Colonic mucosa (tissue), 4 donors: Measurements from ENCODE around the gene NUBP2. TPM values are rescaled to one million over a fixed set of nuclear protein-coding genes. Genes with fewer than 3 reads are reported as not detected.

Source experiments
- DNase-seq: peaks from one replicate; pipeline ENCODE4 v3.0.0-alpha.2; 2020
- H3K27ac ChIP-seq: fragments of 200-600 bp; one replicate; pipeline ENCODE4 v1.8.0; 2021
- H3K27me3 ChIP-seq: fragments of 200-600 bp; one replicate; pipeline ENCODE4 v1.8.0; 2021
- H3K36me3 ChIP-seq: fragments of 200-600 bp; one replicate; pipeline ENCODE4 v1.8.0; 2021
- H3K4me1 ChIP-seq: fragments of 200-600 bp; one replicate; pipeline ENCODE4 v1.8.0; 2021; ENCODE audit warnings: mild to moderate bottlenecking
- H3K4me3 ChIP-seq: fragments of 200-600 bp; one replicate; pipeline ENCODE4 v1.8.0; 2021
- H3K9ac ChIP-seq, 2 donors: one replicate each; pipeline ENCODE4 v1.7.0; 2013; ENCODE audit warnings: control low read depth in 2 of 2, low read depth in 2 of 2, low read length in 2 of 2
- H3K9me3 ChIP-seq: fragments of 200-600 bp; one replicate; pipeline ENCODE4 v1.8.0; 2021
- CTCF ChIP-seq: fragments of 200-600 bp; IDR thresholded peaks from one replicate; pipeline ENCODE4 v1.8.0; 2022; ENCODE audit warnings: antibody characterized with exemption, mild to moderate bottlenecking
- intact Hi-C: fragments of 100-400 bp; cut with DNase I; formaldehyde crosslinking; loops from one replicate; pipeline ENCODE4 v1.14.1; 2022
- microRNA-seq: library from miRNA; unstranded; fragments of <30 nt; microRNA quantifications from one replicate; pipeline ENCODE4, GENCODE V29; 2019
- total RNA-seq, 2 donors: library from RNA; stranded (reverse); fragmentation: NEBNext Ultra II Directional in 1 of 2; extraction: Animal tissue kit (Norgen Biotek cat#: 25700) in 1 of 2; gene quantifications; one replicate each; pipeline ENCODE4 v1.2.1, GENCODE V29; 2021
- donor health status: healthy.
- donor health status: DM: no; HTN: no; CAD: no.
- donor health status: DM: no; HTN: no; CAD: no.

Gene NUBP2
- total RNA-seq, 2 donors from 2014 or later, result 30.0 to 72.8 TPM

- TF ChIP-seq CTCF, result no peak
- no peak for DNase-seq
- H3K4me1 ChIP-seq, result peaks cover 15% of the 10 kb centered on the region
- intact Hi-C loops, result no loop called here
- no peaks in the 10 kb centered on the region for H3K9me3 ChIP-seq
- H3K27me3 ChIP-seq, result no peaks in the 10 kb centered on the region
- H3K27ac ChIP-seq, result no peak overlapping the region
- no peak overlapping the region for H3K9ac ChIP-seq
- H3K4me3 ChIP-seq, result no peak overlapping the region
- H3K36me3 ChIP-seq, result no peaks in the 10 kb centered on the region
Measured at GRCh38 chr16:1831186-1832075, 48.7 kb downstream of the NUBP2 start.

- intact Hi-C loops, result no loop called here
- Histone ChIP-seq H3K9me3 (no peaks in the 10 kb centered on the region), H3K4me3 (no peak overlapping the region), H3K27ac (no peak overlapping the region), H3K27me3 (no peaks in the 10 kb centered on the region), H3K9ac (no peak overlapping the region), H3K4me1 (peaks cover 15% of the 10 kb centered on the region), H3K36me3 (no peaks in the 10 kb centered on the region)
- no peak for DNase-seq
- no peak for TF ChIP-seq CTCF
Measured at GRCh38 chr16:1832838-1833454, 50.2 kb downstream of the NUBP2 start.

- H3K36me3 ChIP-seq, result no peaks in the 10 kb centered on the region
- H3K9ac ChIP-seq, result no peak overlapping the region
- intact Hi-C loops, result no loop called here
- no peak overlapping the region for H3K4me3 ChIP-seq
- TF ChIP-seq CTCF, result no peak
- DNase-seq, result no peak
- peaks cover 8% of the 10 kb centered on the region for H3K4me1 ChIP-seq
- H3K27me3 ChIP-seq, result no peaks in the 10 kb centered on the region
- H3K27ac ChIP-seq, result no peak overlapping the region
- H3K9me3 ChIP-seq, result no peaks in the 10 kb centered on the region
Measured at GRCh38 chr16:1834096-1834495, 51.3 kb downstream of the NUBP2 start.

Small RNAs within 50 kb of the gene (microRNA-seq; reads per million reads assigned to microRNA genes)
- 2.2 reads per million for gene MIR3177

Other genes starting within 250 kb of the NUBP2 start
- 1 to 10 TPM; 2.9 to 5.0 TPM for gene TMEM204, start 249.3 kb upstream of the NUBP2 start, total RNA-seq
- gene IFT140, start 170.9 kb upstream of the NUBP2 start, total RNA-seq, result 10 to 100 TPM; 12.5 to 15.6 TPM
- gene CRAMP1, start 170.6 kb upstream of the NUBP2 start, total RNA-seq, result 10 to 100 TPM; 13.6 to 17.1 TPM
- gene JPT2, start 104.7 kb upstream of the NUBP2 start, total RNA-seq, result 100 to 1,000 TPM in 1 of 2 donors, 10 to 100 TPM in 1; 53.5 to 123 TPM
- 10 to 100 TPM; 44.0 to 62.6 TPM for gene MAPK8IP3, start 76.8 kb upstream of the NUBP2 start, total RNA-seq
- gene NME3, start 11.4 kb upstream of the NUBP2 start, total RNA-seq, result 10 to 100 TPM; 61.3 to 79.7 TPM
- gene EME2, start 10.2 kb upstream of the NUBP2 start, total RNA-seq, result 10 to 100 TPM; 16.7 to 30.6 TPM
- 100 to 1,000 TPM; 106 to 227 TPM for gene MRPS34, start 9.8 kb upstream of the NUBP2 start, total RNA-seq
- 10 to 100 TPM; 32.7 to 35.9 TPM for gene SPSB3, start 389 bp upstream of the NUBP2 start, total RNA-seq
- gene IGFALS, start 10.7 kb downstream of the NUBP2 start, total RNA-seq, result 1 to 10 TPM; 5.7 to 7.0 TPM
- gene HAGH, start 43.9 kb downstream of the NUBP2 start, total RNA-seq, result 10 to 100 TPM; 61.9 to 64.7 TPM
- 10 to 100 TPM; 55.5 to 73.9 TPM for gene FAHD1, start 44.2 kb downstream of the NUBP2 start, total RNA-seq
- under 1 TPM in 1 of 2 donors, not detected in 1; 0.27 TPM for gene MEIOB, start 89.2 kb downstream of the NUBP2 start, total RNA-seq
- under 1 TPM; 0.59 to 0.82 TPM for gene HS3ST6, start 135.5 kb downstream of the NUBP2 start, total RNA-seq
- 10 to 100 TPM; 33.0 to 61.2 TPM for gene MSRB1, start 160.2 kb downstream of the NUBP2 start, total RNA-seq
- not detected for gene RPL3L, start 171.7 kb downstream of the NUBP2 start, total RNA-seq
- gene NDUFB10, start 176.6 kb downstream of the NUBP2 start, total RNA-seq, result 100 to 1,000 TPM; 219 to 272 TPM
- gene RPS2, start 181.9 kb downstream of the NUBP2 start, total RNA-seq, result 1,000 to 10,000 TPM; 1,996 to 2,736 TPM
- gene RNF151, start 183.9 kb downstream of the NUBP2 start, total RNA-seq, result not detected
- 10 to 100 TPM; 19.4 to 43.1 TPM for gene TBL3, start 189.1 kb downstream of the NUBP2 start, total RNA-seq
- gene NOXO1, start 198.5 kb downstream of the NUBP2 start, total RNA-seq, result 10 to 100 TPM; 43.9 to 80.1 TPM
- 10 to 100 TPM; 76.6 to 79.5 TPM for gene GFER, start 201.2 kb downstream of the NUBP2 start, total RNA-seq
- gene SYNGR3, start 207.0 kb downstream of the NUBP2 start, total RNA-seq, result 1 to 10 TPM; 1.5 to 1.9 TPM
- 10 to 100 TPM; 45.4 to 64.3 TPM for gene ZNF598, start 226.9 kb downstream of the NUBP2 start, total RNA-seq
- 1 to 10 TPM; 3.5 to 3.8 TPM for gene NPW, start 236.8 kb downstream of the NUBP2 start, total RNA-seq
- gene NHERF2, start 243.9 kb downstream of the NUBP2 start, total RNA-seq, result 10 to 100 TPM; 64.0 to 77.9 TPM